HPDE6-E6E7 (cell line): ENCODE data around the gene STPG2.
"Not testable (repeated sequence)": the region's sequence is repeated elsewhere in the genome, so short reads cannot be mapped to it uniquely, and the experiment has no call there.

Experiments
- DNase-seq: peaks from one replicate; pipeline ENCODE4 v3.0.0; 2011; ENCODE audit warnings: missing footprints; ENCODE audit errors: extremely low spot score

The STPG2 gene

DNA sequence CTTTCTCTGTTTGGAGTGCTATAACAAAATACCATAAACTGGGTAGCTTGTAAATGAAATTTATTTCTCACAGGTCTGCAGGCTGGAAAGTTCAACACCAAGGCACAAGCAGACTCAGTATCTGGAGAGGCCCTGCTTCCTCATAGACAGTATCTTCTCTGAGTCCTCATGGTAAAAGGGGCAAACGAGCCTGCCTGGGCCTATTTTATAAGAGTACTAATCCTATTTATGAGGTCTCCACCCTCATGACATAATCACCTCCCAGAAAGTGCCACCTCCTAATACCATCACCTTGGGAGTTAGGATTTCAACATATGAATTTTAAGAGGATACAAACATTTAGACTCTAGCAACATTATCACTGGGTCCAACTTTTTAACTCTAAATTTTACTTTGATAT is 200.3 kb downstream of the STPG2 start:
- no peak for DNase-seq

DNA sequence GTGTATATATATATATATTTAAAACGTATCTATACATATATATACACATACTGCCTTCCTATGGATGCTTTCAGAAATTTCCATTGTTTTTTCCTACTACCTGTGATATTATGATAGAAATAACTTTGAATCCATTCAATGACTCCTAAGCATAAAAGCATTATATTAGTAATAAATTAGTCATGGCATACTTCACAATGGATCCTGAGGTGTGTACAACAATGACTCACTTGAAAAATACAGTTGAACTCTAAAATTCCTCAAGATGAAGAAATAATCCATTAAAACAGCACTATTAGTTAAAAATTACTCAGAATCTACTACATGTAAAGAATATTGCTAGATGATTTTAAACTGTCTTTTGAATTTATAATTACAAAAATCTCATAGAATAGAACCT is 201.1 kb downstream of the STPG2 start:
- peak; percentile 48 for DNase-seq

DNA sequence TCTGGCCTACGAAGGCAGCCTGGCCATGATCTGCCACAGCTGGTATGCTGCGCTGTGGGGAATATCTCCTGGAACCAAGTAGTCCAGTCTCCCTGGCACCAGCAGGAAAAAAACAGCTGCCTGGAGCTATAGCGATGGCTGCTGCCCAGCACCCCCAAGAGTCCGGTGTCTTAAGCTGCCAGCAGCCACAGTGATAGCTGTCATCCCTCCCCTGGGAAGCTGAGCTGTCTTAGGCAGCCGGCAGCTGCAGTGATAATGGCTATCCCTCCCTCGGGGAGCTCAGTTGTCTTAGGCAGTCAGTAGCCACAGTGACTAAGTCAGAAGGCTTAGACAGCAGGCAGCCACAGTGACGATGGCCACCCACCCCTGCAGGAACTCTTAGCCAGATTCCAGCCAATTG is 205.1 kb downstream of the STPG2 start:
- DNase-seq = no peak

DNA sequence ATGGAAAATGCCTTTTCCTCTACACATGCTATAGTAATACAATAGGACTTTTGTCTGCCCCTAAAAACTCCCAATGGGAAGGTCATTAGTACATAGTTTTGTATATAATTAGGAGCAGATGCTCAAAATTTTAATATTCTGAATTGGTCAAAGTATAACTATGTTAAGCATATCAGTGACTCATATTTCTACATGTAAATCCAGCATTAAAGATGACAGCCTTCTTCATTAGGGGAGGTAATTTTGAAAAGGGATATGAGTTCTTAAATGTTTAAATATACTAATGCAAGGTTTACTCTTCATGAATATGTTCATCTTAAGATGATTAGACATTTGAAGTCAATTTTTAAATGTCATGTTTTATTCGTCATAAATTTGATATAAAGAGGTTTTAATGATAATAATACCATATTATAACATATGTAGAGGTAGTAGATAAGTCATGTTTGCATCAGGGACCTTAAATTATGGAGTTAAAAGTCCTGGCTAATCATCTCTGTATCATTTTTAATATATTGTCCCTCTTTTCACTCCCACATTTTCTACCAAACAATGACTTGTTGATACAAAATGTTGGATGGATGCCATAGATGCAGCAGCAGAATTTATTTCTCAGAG is 218.8 kb downstream of the STPG2 start:
- no peak for DNase-seq

DNA sequence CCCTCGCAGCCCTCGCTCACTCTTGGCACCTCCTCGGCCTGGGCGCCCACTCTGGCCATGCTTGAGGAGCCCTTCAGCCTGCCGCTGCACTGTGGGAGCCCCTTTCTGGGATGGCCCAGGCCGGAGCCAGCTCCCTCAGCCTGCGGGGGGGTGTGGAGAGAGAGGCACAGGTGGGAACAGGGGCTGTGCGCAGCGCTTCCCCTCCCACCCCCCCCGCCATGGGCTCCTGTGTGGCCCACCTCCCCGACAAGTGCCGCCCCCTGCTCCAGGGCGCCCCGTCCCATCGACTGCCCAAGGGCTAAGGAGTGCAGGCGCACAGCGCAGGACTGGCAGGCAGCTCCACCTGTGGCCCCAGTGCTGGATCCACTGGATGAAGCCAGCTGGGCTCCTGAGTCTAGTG is 220.2 kb downstream of the STPG2 start:
- no peak for DNase-seq

DNA sequence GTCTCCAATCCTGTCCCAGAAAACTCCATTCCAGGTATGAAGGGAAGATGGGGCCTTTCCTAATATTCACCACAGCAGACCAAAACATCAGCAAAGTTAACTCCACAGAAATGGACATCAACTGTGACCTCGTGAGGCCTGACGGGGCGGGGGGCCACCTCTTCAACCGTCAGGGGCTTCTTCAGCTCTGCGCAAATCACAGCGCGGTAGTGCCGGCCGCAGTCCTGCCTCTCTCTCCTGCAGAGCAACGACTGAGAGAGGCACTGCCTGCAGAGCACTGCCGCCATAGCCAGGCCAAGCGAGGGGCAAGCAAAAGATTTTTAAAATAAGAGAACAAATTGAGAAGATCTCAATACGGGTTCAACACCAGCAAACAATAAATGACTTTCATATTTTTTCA is 226.2 kb downstream of the STPG2 start:
- no peak for DNase-seq

DNA sequence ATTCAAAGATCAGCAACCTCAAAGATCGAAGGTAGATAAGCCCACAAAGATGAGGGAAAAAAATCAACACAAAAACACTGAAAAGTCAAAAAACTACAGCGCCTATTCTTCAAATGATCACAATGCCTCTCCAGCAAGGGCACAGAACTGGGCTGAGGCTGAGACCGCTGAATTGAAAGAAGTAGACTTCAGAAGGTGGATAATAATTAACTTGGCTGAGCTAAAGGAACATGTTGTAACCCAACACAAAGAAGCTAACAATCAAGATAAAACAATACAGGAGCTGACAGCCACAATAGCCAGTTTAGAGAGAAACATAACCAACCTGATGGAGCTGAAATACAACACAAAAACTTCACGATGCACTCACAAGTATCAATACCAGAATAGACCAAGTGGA is 231.1 kb downstream of the STPG2 start:
- DNase-seq = no peak

DNA sequence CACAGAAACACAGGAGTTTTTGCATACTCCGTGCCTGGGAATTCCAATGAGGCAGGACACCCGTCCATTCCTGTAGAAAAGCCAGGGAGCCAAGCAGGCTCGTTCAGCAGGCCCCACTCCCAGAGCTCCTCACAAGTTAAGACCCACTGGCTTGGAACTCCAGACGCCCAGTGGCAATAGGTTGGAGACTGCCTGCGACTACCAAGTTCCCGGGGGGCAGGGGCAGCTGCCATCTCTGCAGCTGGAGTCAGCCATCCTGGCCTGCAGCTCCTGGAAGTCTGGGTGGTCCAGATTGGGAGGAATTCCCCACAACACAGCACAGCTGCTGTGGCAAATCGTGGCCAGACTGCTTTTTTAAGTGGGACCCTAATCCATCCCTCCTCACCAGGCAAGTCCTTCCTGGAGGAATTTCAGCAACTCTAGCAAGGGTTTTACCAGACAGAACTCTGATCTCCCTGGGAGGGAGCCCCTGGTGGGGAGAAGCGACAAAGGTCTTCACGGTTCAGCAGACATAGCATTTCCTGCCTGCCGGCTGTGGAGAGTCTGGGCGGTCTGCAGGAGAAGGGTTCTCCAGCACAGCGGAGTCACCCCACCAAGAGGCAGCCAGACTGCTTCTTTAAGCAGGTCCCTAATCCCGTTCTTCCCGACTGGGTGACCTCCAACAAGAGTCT is 231.9 kb downstream of the STPG2 start:
- DNase-seq = no peak

DNA sequence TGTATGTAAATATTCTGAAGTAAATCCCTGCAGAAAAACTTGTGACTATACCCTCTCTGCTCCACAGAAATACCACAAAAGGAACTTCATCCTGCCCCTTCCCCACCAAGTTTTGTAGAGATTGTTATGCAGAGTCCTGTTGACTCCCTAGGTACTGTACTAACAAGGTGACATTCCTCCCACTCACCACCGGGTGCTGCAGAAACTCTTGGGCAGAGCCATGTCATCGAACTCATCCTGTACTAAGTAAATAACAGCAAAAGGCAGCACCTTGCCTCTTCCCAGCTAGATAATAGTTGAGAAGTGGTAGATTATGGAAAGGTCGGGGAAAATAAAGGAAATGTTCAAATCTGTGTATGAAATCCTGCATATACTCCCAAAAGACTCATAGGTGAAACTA is 233.3 kb downstream of the STPG2 start:
- DNase-seq = peak; percentile 19

DNA sequence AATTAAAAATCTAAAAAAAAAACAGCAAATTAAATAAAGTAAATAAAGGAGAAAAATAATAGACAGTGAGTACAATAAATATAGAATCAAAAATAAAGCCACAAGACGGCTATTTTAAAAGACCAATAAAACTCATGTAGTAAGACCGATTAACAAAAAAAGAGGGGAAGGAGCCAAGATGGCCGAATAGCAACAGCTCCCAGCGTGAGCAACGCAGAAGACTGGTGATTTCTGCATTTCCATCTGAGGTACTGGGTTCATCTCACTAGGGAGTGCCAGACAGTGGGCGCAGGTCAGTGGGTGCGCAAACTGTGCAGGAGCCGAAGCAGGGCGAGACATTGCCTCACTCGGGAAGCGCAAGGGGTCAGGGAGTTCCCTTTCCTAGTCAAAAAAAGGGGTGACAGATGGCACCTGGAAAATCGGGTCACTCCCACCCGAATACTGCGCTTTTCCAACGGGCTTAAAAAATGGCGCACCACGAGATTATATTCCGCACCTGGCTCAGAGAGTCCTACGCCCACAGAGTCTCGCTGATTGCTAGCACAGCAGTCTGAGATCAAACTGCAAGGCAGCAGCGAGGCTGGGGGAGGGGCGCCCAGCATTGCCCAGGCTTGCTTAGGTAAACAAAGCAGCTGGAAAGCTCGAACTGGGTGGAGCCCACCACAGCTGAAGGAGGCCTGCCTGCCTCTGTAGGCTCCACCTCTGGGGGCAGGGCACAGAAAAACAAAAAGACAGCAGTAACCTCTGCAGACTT is 239.7 kb downstream of the STPG2 start:
- DNase-seq = not testable (repeated sequence)

DNA sequence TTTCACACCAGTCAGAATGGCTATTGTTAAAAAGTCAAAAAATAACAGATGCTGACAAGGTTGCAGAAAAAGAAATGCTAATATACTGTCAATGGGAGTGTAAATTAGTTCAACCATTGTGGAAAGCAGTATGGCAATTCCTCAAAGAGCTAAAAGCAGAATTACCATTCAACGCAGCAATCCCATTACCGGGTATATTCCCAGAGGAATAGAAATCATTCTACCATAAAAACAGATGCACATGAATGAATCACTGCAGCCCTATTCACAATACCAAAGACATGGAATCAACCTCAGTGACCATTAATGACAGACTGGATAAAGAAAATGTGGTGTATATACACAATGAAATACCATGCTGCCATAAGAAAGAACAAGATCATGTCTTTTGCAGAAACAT is 243.0 kb downstream of the STPG2 start:
- DNase-seq = no peak

DNA sequence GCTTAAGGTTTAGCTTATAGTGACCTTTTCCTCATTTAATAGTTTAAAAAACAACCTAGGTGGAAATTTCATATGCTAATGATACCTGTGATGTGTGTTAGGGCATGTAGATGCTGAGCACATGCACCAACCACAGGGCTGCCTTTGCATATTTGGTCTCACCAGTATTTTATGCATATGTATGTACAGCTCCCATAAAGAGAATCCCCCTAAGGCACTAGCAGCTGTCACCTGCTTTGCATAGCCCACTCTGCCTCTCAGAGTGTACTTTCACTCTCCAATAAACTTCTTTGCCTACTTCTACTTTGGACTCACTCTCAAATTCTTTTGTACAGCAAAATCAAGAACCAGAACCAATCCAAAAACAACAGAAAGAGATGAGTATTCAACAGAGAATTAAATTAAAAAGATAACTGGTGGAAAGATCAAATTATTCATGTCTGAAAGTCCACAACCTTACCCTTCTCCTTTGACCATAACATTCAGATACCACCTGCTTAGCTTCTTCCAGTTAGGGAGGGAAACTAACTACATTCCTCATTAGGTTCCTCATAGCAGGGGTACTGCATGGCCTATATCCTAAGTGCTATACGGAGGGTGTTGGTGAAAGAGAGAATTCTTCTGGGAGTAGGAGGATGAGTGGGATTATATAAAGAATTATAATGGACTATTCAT is 250.5 kb downstream of the STPG2 start:
- no peak for DNase-seq

DNA sequence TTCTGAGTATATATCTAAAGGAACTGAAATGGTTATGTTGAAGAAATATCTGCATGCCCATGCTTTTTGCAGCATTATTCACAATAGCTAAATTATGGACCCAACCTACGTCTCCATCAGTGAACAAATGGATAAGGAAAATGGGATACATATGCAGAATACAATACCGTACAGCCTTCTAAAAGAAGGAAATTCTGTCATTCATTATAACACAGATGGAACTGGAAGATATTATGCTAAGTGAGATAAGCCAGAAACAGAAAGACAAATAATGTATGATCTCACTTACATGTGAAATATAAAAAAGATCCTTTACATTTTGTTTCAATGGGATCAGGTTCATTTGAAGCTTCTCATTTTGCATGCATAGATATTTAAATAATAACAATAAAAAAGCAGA is 263.3 kb downstream of the STPG2 start:
- no peak for DNase-seq

DNA sequence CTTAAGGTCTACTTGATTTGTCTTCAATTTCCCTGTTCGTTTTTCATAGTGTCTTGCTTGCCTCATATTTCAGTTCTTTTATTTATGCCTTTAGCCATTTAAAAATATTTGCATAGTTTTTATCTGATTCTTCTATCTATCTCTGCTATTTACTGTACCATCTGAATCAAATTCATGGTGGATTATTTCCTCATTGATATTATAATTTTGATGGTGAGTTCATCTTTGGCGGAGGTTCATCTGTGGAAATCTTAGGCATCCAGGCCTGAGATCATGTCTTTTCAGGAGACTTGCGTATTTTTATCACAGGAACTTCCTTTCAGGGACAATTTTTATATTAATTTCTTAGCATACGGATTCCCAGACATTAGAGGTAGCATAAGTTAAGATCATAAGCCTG is 275.2 kb downstream of the STPG2 start:
- no peak for DNase-seq

DNA sequence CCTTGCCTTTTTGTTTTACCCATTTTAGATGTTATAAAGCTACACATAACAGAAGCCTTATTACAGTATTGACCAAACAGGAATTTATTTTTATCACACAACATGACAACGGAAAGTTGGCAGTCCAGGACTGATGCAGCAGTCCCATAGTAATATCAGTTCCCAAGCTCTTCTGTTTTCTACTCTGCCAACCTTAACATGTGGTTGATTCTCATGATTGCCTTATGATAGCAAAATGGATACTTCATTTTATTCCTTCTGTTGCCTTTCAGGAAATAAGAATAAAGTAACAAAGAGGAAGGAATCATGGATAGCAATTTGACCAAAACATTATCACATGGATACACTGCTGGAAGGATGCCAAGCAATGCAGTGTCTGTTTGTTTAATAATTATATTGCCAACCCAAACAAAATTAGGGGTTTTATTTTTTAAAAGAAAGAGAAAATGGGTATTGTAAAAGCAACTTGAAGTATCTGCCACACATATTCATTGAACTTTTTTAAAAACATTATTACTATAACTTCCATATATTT is 275.7 kb downstream of the STPG2 start:
- no peak for DNase-seq

DNA sequence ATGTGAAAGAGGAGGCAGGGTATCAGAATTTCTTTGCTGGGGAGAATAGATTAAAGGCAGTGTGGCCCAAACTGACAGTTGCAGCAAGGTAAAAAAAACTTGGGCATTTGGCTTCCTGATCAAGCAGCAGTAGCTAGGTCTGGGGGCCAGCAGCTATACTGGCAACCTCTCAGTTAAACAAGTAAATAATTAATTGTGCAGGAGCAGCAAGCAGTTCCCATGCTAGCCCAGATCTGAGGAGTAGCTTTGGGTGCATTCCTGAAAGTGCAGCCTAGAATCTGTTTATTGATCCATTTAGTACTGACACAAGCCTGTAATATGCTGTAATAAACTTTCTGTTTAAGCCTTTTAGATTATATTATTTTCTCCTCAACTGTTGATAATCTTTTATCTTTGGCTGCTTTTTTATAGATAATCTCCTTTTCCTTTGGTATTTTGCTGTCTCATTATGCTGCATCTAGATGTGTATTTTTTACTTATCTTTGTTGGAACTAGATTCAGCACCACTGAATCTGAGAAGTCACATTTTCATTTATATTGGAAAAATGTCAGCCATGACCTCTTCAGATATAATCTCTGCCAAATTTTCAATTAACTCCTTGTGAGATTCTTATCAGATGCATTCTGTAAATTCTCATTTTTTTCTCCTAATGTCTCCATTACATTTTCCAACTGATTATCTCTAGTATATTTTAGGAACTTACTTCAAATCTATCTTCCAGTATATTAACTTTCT is 276.3 kb downstream of the STPG2 start:
- no peak for DNase-seq

DNA sequence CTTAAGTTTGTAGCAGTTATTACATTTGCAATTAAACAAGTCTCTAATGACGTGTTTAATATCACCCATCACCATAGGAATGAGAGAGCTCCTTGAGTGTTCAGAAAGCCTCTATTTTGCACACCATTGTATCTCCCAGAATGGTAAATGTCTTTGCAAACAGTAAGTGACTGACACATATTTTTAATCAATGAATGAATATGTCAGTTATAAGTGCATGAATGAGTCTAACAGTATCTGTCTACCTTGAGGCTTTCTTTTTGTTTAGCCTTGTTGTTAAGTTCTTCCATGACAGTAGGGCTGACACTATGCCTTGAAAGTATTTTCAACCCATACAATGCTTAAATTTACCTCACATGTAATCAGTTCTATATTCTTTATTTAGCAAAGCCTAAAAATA is 292.2 kb downstream of the STPG2 start:
- no peak for DNase-seq

DNA sequence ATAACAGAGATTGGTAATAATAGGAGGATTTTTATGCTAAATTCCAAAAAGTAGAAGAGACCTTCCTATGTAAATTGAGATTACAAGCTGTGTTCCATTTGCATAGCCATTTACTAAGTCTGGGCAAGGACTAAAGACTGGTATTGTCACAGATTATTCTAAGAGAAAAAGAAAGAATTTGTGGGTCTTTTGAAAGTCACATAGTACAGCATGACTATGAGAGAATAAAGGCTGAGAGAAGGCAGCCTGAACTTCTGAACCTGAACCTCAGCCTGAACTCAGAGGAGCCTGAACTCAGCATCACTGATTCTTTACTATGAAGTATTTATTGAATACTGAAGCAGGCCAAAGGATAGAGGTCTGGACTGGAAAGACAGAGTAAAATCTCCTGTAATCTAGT is 297.5 kb downstream of the STPG2 start:
- DNase-seq = no peak

DNA sequence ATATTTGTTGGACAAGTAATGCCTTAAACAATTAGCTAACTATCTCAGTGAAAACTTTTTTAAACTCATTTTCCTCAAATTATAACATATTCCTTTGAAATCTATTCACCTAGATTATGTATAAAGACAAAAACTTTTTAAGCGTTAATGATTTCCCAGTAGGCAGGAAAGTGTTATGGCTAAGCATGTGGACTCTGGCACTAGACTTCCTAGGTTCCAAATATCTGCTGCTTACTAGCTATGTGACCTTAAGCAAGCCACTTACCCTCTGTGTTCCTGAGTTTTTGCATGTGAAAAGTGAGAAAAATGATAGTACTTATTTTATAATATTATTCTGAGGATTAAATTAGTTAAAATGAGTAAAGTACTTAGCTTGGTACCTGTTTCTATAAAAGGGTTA is 301.8 kb downstream of the STPG2 start:
- DNase-seq = no peak

DNA sequence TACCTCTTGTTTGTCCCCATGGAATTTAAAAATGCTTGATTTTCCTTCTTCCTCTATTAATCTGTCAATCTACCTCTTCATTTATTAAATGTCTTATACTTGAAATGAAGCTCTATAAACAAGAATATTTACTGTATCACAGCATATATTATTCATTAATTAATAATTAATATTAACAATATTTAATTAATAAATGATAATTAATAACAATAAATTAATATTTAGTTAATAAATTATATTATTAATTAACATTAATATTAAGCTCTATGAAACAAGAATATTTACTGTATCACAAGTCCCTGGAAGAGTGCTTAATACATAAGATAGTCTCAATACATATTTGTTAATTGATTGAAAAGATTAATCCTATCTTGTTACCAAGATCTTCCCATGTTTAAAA is 306.6 kb downstream of the STPG2 start:
- DNase-seq = no peak

DNA sequence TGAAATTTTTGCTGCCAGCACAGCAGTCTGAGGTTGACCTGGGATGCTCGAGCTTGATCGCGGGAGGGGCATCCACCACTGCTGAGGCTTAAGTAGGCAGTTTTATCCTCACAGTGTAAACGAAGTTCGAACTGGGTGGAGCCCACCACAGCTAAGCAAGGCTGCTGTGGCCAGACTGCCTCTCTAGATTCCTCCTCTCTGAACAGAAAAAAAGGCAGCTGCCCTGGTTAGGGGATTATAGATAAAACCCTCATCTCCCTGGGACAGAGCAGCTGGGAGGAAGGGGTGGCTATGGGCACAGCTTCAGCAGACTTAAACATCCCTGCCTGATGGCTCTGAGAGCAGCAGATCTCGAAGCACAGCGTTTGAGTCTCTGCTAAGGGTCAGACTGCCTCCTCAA is 314.6 kb downstream of the STPG2 start:
- no peak for DNase-seq

DNA sequence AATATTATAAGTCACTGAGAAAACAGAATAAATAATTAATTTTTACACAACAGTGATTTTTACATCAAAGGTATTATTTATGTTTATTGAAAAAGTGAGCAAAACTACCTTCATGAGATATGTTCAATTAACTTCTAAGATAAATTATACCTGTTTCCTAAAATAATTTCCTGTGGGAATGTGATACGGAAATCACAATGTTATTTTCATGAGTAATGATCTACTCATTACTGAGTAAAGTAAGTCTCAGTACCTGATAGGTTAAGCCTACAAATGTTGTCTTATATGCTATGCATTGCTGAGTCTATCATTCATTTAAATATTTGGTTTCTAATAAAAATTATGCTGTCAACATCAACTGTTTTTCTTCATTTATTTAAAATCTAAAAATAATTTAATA is 324.0 kb downstream of the STPG2 start:
- DNase-seq = peak; percentile 2
